Breast epithelium (tissue), 3 donors: Measurements from ENCODE around the gene CACNA2D1.

Experiments used
- POLR2A ChIP-seq: fragments of 450-650 bp; IDR thresholded peaks from one replicate; pipeline ENCODE4 v1.6.1; 2016; ENCODE audit warnings: antibody characterized with exemption, mild to moderate bottlenecking, moderate library complexity
- TF ChIP-seq, protein P1 (sequence below), 3 donors: fragments of 450-650 bp; IDR thresholded peaks; one replicate each; pipeline ENCODE4 v1.5.1; 2016 to 2017; ENCODE audit warnings: antibody characterized with exemption in 3 of 3, mild to moderate bottlenecking in 3 of 3, moderate library complexity in 3 of 3

- TF ChIP-seq, protein P1, sequence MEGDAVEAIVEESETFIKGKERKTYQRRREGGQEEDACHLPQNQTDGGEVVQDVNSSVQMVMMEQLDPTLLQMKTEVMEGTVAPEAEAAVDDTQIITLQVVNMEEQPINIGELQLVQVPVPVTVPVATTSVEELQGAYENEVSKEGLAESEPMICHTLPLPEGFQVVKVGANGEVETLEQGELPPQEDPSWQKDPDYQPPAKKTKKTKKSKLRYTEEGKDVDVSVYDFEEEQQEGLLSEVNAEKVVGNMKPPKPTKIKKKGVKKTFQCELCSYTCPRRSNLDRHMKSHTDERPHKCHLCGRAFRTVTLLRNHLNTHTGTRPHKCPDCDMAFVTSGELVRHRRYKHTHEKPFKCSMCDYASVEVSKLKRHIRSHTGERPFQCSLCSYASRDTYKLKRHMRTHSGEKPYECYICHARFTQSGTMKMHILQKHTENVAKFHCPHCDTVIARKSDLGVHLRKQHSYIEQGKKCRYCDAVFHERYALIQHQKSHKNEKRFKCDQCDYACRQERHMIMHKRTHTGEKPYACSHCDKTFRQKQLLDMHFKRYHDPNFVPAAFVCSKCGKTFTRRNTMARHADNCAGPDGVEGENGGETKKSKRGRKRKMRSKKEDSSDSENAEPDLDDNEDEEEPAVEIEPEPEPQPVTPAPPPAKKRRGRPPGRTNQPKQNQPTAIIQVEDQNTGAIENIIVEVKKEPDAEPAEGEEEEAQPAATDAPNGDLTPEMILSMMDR (IDR thresholded peaks at IDR 0.05), result peak in 2 of 3 donors; percentile 39 to 56
- TF ChIP-seq POLR2A, result no peak
Measured at GRCh38 chr7:82234457-82235049, 209.0 kb downstream of the CACNA2D1 start.
